Measurements from ENCODE around the gene RBFOX2. TPM values are rescaled to one million over a fixed set of nuclear protein-coding genes. Genes with fewer than 3 reads are reported as not detected.

Gene RBFOX2
- total and polyA plus RNA-seq, 8 donors: 12.9 to 33.7 (median 16.7) TPM

DNA sequence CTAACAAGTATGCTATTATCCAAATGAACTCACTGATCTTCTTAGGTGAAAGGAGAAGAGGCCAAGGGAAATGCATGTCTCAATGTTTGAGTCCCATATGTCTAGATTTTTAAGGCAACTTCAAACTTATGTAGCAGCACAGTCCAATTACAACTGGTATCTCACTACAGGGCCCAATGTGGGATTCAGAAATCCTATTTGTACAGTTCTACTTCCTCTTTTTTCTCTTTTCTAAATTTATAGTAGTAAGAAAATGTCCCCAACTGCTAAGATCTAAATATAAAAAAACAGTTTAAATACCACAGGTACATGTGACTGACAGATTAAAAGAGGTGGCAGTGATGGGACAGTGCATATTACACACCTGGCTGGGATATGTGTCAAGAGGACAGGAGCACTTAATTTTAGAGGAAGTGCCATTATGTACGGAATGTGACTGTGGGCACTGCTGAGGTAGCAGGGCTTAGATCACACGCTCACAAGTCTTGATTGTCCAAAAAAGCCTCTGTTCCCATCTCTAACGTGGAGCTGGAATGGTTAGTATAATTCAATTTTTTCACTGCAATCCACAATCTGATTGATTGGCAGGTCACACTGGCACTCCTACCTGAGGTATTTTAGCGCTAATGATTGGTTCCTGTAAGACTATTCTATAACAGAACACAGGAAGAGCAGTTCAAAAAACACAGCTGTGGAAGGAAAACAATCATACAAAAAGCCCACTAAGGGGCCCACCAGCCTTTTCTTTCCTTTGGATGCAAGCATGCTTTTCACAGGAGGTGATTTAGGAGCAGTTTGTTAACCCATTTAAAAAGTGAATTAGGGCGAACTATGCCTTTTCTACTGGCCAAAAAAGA lies 276.4 kb downstream of the RBFOX2 start:
- H3K4me3 ChIP-seq: no peak overlapping the region
- no peaks in the 10 kb centered on the region for H3K27me3 ChIP-seq
- WGBS, 2 donors: 79 to 81% methylated on average over 5 of the region's 5 CpGs
- H3K4me1 ChIP-seq: peaks cover 4 to 6% (median 4%) of the 10 kb centered on the region in 3 donors
- ATAC-seq (no peak), FAIRE-seq (no peak), DNase-seq (no peak)
- intact Hi-C loops (cut with DNase I): loop anchor here in 1 of 3 donors (10.0 kb wide), 1 partner anchor 143 kb away; no protein-coding TSS in a partner anchor
- no peak overlapping the region for H3K27ac ChIP-seq
- H3K9me3 ChIP-seq: no peaks in the 10 kb centered on the region
- no peaks in the 10 kb centered on the region for H3K36me3 ChIP-seq
- TF ChIP-seq, protein P1, sequence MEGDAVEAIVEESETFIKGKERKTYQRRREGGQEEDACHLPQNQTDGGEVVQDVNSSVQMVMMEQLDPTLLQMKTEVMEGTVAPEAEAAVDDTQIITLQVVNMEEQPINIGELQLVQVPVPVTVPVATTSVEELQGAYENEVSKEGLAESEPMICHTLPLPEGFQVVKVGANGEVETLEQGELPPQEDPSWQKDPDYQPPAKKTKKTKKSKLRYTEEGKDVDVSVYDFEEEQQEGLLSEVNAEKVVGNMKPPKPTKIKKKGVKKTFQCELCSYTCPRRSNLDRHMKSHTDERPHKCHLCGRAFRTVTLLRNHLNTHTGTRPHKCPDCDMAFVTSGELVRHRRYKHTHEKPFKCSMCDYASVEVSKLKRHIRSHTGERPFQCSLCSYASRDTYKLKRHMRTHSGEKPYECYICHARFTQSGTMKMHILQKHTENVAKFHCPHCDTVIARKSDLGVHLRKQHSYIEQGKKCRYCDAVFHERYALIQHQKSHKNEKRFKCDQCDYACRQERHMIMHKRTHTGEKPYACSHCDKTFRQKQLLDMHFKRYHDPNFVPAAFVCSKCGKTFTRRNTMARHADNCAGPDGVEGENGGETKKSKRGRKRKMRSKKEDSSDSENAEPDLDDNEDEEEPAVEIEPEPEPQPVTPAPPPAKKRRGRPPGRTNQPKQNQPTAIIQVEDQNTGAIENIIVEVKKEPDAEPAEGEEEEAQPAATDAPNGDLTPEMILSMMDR (IDR thresholded peaks at IDR 0.05): no peak

DNA sequence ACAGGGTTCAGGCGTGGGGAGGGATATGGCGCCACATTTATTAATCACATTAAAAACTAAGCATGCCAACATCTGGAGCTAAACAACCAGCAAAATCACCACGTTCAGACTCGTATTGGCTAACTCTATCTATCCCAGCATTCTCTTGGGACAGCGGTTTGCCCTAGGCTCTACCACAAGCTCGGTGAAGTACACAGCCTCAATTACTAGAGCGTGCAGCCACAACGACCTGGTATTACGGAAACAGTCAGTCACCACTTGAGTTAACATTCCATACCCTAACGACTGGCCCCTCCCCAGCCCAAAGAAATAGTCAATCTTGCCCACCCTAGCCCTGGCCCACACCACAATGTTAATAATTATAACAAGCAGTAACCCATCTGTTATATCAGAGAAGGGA lies 278.8 kb downstream of the RBFOX2 start:
- ATAC-seq (no peak), DNase-seq (no peak), FAIRE-seq (no peak)
- Histone ChIP-seq H3K9me3 (no peaks in the 10 kb centered on the region), H3K4me1 (no peaks in the 10 kb centered on the region), H3K36me3 (no peaks in the 10 kb centered on the region), H3K27ac (no peak overlapping the region), H3K27me3 (no peaks in the 10 kb centered on the region), H3K4me3 (no peak overlapping the region)
- WGBS, 2 donors: 84 to 85% methylated on average over 10 of the region's 10 CpGs
- TF ChIP-seq, protein P1 (IDR thresholded peaks at IDR 0.05): no peak
- intact Hi-C loops (cut with DNase I): loop anchor here in 1 of 3 donors (10.0 kb wide), 1 partner anchor 145 kb away; no protein-coding TSS in a partner anchor

DNA sequence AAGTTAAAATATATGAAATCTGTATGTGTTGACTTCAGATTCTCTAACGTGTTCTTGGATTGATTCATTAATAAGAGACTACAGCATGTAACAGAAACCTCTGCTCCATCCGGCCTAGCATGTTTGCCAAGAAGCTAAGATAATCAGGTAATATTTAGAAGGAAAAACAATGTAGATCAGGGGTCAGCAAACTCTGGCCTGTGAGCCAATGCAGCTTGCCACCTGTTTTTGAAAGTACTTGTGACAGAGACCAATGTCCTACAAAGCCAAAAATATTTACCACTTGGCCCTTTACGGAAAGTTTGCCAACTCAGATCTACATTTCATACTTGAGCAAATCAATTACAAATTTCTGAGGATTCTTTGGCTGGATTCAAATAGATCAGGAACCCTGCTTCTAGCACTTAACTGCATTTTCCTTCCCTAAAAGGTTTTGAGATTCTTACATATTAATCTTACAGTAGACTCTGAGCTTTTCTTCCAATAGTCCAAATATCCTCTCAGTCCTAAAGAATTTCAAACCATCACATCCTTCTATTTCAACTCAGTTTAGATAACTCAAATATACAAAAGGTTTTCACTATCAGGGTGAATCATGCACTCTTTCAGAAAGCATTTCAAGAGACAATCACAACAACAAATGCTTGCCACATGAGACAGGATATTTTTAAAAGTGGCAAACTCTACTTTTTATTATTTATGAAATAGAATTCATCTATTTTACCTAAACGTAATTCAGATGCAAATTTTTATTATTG lies 281.5 kb downstream of the RBFOX2 start:
- Histone ChIP-seq H3K27me3 (no peaks in the 10 kb centered on the region), H3K27ac (no peak overlapping the region), H3K4me3 (no peak overlapping the region), H3K9me3 (no peaks in the 10 kb centered on the region), H3K36me3 (no peaks in the 10 kb centered on the region), H3K4me1 (no peaks in the 10 kb centered on the region)
- FAIRE-seq (no peak), DNase-seq (no peak), ATAC-seq (peak in 3 of 4 donors; percentile 20 to 59 (median 31))
- TF ChIP-seq, protein P1 (IDR thresholded peaks at IDR 0.05): no peak
- 40 to 45% methylated on average over 4 of the region's 4 CpGs for WGBS, 2 donors
- intact Hi-C loops (cut with DNase I): no loop called here

DNA sequence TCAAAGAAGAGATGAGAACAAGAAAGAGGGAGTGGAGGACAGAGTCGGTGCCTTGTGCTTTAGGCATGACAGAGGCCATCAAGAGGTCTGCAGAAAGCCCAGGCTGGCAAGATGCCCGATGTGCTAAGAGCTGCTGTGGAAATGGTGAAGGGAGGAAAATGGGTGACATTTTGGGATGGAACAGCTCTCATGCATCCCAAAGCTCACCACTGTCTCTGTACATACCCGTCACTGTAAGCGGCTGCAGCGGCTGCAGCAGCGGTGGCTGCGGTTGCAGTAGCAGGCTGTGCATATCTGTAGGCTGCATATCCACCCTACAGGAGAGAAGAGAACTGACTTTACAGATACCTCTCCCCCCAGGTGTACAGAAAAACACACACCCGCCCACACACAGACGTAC lies 282.4 kb downstream of the RBFOX2 start:
- no peaks in the 10 kb centered on the region for H3K27me3 ChIP-seq
- WGBS, 2 donors: 90 to 93% methylated on average over 9 of the region's 9 CpGs
- ATAC-seq: no peak
- H3K36me3 ChIP-seq: no peaks in the 10 kb centered on the region
- H3K9me3 ChIP-seq: no peaks in the 10 kb centered on the region
- no peak for FAIRE-seq
- DNase-seq: no peak
- TF ChIP-seq, protein P1 (IDR thresholded peaks at IDR 0.05): no peak
- H3K4me1 ChIP-seq: no peaks in the 10 kb centered on the region
- intact Hi-C loops (cut with DNase I): no loop called here
- no peak overlapping the region for H3K27ac ChIP-seq
- no peak overlapping the region for H3K4me3 ChIP-seq

Data from pancreas (tissue), 10 donors.